Stimulated activated CD8-positive, alpha-beta memory T cell treated with anti-CD3 and anti-CD28 coated beads, Interleukin-15, amount 100 ng/mL, for 4 hours (primary cell): ENCODE measurements around the gene UFSP2.
A peak's percentile ranks its signal among the peaks of the same experiment; 100 is the strongest.

Source experiments
- DNase-seq, 2 donors: peaks; one replicate each; pipeline ENCODE4 v3.0.0-alpha.2; 2020; ENCODE audit warnings: low read depth in 2 of 2

UFSP2 gene

GRCh38 chr4:185425647-185426352 is at the start of gene UFSP2:
Gene UFSP2, minus strand, starts transcription at chr4:185425964. Its CDS starts 96 bp downstream, at chr4:185425868.
- DNase-seq: peak; percentile 71 to 85

GRCh38 chr4:185473247-185473646 is 47.5 kb upstream of the UFSP2 start:
- DNase-seq: no peak

- no peak for DNase-seq
Measured at GRCh38 chr4:185472103-185472542, 46.4 kb upstream of the UFSP2 start.

- DNase-seq: peak; percentile 74 to 76
Measured at GRCh38 chr4:185471235-185472102, 45.7 kb upstream of the UFSP2 start, which contains the start of gene CCDC110. Gene CCDC110, minus strand, starts transcription at chr4:185471733. Its CDS starts 50 bp downstream, at chr4:185471683.

GRCh38 chr4:185470501-185471195 is 44.9 kb upstream of the UFSP2 start:
- peak; percentile 3 to 8 for DNase-seq

GRCh38 chr4:185469580-185470154 is 43.9 kb upstream of the UFSP2 start:
- no peak for DNase-seq

- no peak for DNase-seq
Measured at GRCh38 chr4:185468999-185469398, 43.2 kb upstream of the UFSP2 start.

- no peak for DNase-seq
Measured at GRCh38 chr4:185467991-185468390, 42.2 kb upstream of the UFSP2 start.

GRCh38 chr4:185467101-185467500 is 41.3 kb upstream of the UFSP2 start:
- DNase-seq: no peak

GRCh38 chr4:185465707-185466106 is 39.9 kb upstream of the UFSP2 start:
- no peak for DNase-seq

- DNase-seq: no peak
Measured at GRCh38 chr4:185464887-185465286, 39.1 kb upstream of the UFSP2 start.

- no peak for DNase-seq
Measured at GRCh38 chr4:185464183-185464582, 38.4 kb upstream of the UFSP2 start.

GRCh38 chr4:185463541-185463940 is 37.8 kb upstream of the UFSP2 start:
- no peak for DNase-seq

GRCh38 chr4:185461565-185461964 is 35.8 kb upstream of the UFSP2 start:
- DNase-seq: no peak

- no peak for DNase-seq
Measured at GRCh38 chr4:185457136-185457535, 31.4 kb upstream of the UFSP2 start.

- DNase-seq: no peak
Measured at GRCh38 chr4:185456131-185456530, 30.4 kb upstream of the UFSP2 start.

- no peak for DNase-seq
Measured at GRCh38 chr4:185445209-185445608, 19.4 kb upstream of the UFSP2 start.

- DNase-seq: no peak
Measured at GRCh38 chr4:185441479-185441878, 15.7 kb upstream of the UFSP2 start.

GRCh38 chr4:185437809-185438208 is 12.0 kb upstream of the UFSP2 start:
- no peak for DNase-seq

- DNase-seq: no peak
Measured at GRCh38 chr4:185435466-185435865, 9.7 kb upstream of the UFSP2 start.

GRCh38 chr4:185429660-185430059 is 3.9 kb upstream of the UFSP2 start:
- no peak for DNase-seq
